IPS DF 19.7 (cell line): ENCODE results near the gene NUP37.

Source experiments
- DNase-seq: peaks from one replicate; pipeline ENCODE4 v3.0.0-alpha.2; 2013; ENCODE audit warnings: low read depth, low spot score

Gene NUP37

DNA sequence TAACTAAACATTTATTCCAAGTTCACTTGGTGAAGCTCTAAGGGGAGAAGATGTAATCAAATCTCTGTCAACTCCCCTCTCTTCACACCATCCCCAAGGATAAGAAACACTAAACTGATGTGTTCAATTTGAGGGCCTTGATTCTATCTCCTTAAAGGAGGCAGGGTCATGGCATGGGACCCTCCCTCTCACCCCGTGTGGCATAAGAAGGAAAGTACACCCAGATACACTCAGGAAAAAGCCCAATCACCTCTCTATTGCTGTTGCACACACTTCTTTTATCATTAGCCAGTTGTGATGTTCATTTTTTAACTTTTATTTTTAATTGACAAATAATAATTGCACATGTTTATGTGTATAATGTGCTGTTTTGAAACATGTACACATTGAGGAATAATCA, 93.2 kb downstream of the NUP37 start:
- no peak for DNase-seq

DNA sequence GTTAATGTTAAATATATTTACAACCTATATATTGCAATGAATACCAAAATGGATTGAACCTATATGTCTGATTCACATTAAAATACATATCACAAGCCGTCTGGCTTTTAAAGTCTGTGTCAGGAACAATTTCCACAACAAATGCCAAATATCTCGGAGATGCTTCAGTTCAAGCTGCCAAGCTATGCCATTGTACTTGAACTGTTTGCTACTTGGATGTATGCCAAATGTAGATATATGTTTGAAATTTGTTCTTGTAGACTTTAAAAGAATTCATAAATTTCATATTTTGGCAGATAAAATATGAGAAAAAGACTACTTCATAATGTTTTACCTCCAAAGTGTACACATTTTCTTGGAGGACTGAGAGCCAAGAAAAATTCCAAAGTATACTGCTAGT, 95.1 kb downstream of the NUP37 start:
- DNase-seq, result no peak

DNA sequence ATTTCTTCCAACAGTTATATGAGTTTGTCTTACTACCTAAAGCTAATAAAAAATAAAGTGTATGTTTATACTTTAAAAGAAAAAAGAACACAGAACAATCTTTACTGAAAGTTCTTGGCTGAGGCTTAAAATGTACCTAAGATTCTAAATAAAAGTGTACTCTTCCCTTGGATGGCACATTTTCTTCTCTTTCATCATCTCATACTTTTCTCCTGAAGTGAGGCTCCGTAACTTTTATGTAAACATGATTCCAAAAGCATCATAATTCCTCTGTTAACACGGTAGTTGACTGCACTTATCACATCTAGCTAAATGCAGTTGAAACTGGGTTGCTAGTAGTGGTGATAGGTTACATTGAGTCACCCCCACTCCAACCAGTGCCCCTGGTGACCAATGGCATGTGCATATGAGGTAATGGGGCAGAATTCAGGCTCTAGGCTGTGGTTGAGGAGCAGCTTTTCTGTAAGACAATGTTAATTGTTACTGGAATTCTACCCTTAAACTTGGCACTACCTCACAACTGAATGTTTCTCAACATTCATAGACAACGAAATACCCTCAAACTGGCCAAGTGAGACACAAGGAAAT, 96.5 kb downstream of the NUP37 start:
- no peak for DNase-seq
